ENCODE measurements around the gene CLEC5A.

The CLEC5A gene

GRCh38 chr7:141880960-141881359 is 65.8 kb downstream of the CLEC5A start:
- H3K36me3 ChIP-seq: no peaks in the 10 kb centered on the region

GRCh38 chr7:141877365-141877764 is 69.4 kb downstream of the CLEC5A start:
- intact Hi-C loops (cut with DNase I; ENCODE audit: low total_unique reads): no loop called here
- TF ChIP-seq CTCF (IDR thresholded peaks at IDR 0.05): no peak
- H3K4me1 ChIP-seq: no peaks in the 10 kb centered on the region
- H3K9me3 ChIP-seq: peaks cover 0 to 6% (median 5%) of the 10 kb centered on the region in 3 donors
- no peak for DNase-seq
- H3K27me3 ChIP-seq: no peaks in the 10 kb centered on the region
- no peaks in the 10 kb centered on the region for H3K36me3 ChIP-seq
- no peak overlapping the region for H3K27ac ChIP-seq
- H3K4me3 ChIP-seq: no peak overlapping the region

More at GRCh38 chr7:141880960-141881359, 65.8 kb downstream of the CLEC5A start:
- no peaks in the 10 kb centered on the region for H3K4me1 ChIP-seq
- no peak overlapping the region for H3K27ac ChIP-seq
- DNase-seq: no peak
- TF ChIP-seq CTCF (IDR thresholded peaks at IDR 0.05): no peak
- H3K27me3 ChIP-seq: no peaks in the 10 kb centered on the region
- peaks cover 0 to 6% (median 5%) of the 10 kb centered on the region in 3 donors for H3K9me3 ChIP-seq
- no peak overlapping the region for H3K4me3 ChIP-seq
- intact Hi-C loops (cut with DNase I; ENCODE audit: low total_unique reads): no loop called here
